OCI-LY1 (cell line): ENCODE data around the gene RCE1.

Experiments used
- H2AFZ ChIP-seq: fragments of 200-600 bp; sonication (generic), shearing (Covaris generic); 2 replicates; pipeline ENCODE4 v1.6.0; 2014; ENCODE audit warnings: antibody characterized with exemption, mild to moderate bottlenecking, low read length
- H3F3A ChIP-seq: fragments of 200-600 bp; sonication (generic), shearing (Covaris generic); 2 replicates; pipeline ENCODE4 v1.6.0; 2014; ENCODE audit warnings: mild to moderate bottlenecking, antibody characterized with exemption, low read length, moderate library complexity; ENCODE audit not compliant: insufficient read depth
- H3K27ac ChIP-seq: fragments of 200-600 bp; sonication (generic); 2 replicates; pipeline ENCODE4 v1.5.1; 2014; ENCODE audit warnings: low read length, mixed run types, mild to moderate bottlenecking, low read depth; ENCODE audit not compliant: poor library complexity, severe bottlenecking
- H3K27me3 ChIP-seq: fragments of 200-600 bp; sonication (generic); 2 replicates; pipeline ENCODE4 v1.6.0; 2014; ENCODE audit warnings: antibody characterized with exemption, mild to moderate bottlenecking, low read length, moderate library complexity; ENCODE audit not compliant: insufficient read depth
- H3K36me3 ChIP-seq: fragments of 200-600 bp; sonication (generic); 2 replicates; pipeline ENCODE4 v1.6.1; 2014; ENCODE audit warnings: mild to moderate bottlenecking, antibody characterized with exemption, low read length, moderate library complexity, mixed read lengths; ENCODE audit not compliant: insufficient read depth
- H3K4me1 ChIP-seq: fragments of 200-600 bp; sonication (generic); 2 replicates; pipeline ENCODE4 v1.5.1; 2014; ENCODE audit warnings: mild to moderate bottlenecking, low read length, moderate library complexity; ENCODE audit not compliant: insufficient read depth, severe bottlenecking
- H3K4me2 ChIP-seq: fragments of 200-600 bp; sonication (generic), shearing (Covaris generic); 2 replicates; pipeline ENCODE4 v1.6.1; 2014; ENCODE audit warnings: low read length
- H3K4me3 ChIP-seq: fragments of 200-600 bp; sonication (generic); 2 replicates; pipeline ENCODE4 v1.5.1; 2014; ENCODE audit warnings: low read length, low read depth, mild to moderate bottlenecking, mixed read lengths; ENCODE audit not compliant: poor library complexity, severe bottlenecking
- H3K79me2 ChIP-seq: fragments of 200-600 bp; shearing (Covaris generic); 2 replicates; pipeline ENCODE4 v1.6.1; 2016; ENCODE audit warnings: mixed run types, low read length, mixed read lengths; ENCODE audit not compliant: insufficient read depth
- H3K9ac ChIP-seq: fragments of 200-600 bp; sonication (generic), shearing (Covaris generic); 2 replicates; pipeline ENCODE4 v1.6.1; 2014; ENCODE audit warnings: mild to moderate bottlenecking, low read length, mixed read lengths
- H3K9me2 ChIP-seq: fragments of 200-600 bp; sonication (generic), shearing (Covaris generic); 2 replicates; pipeline ENCODE4 v1.6.1; 2014; ENCODE audit warnings: low read depth, mild to moderate bottlenecking, low read length, mixed read lengths
- H3K9me3 ChIP-seq: fragments of 200-600 bp; shearing (Covaris generic); 2 replicates; pipeline ENCODE4 v1.6.1; 2014; ENCODE audit warnings: low read length, mixed read lengths
- H4K20me1 ChIP-seq: fragments of 200-600 bp; sonication (generic), shearing (Covaris generic); 2 replicates; pipeline ENCODE4 v1.6.0; 2016; ENCODE audit warnings: mild to moderate bottlenecking, low read length; ENCODE audit not compliant: insufficient read depth
- EZH2 ChIP-seq: fragments of 200-600 bp; sonication (generic), shearing (Covaris generic); IDR thresholded peaks from 2 replicates; pipeline ENCODE4 v1.8.0; 2017; ENCODE audit warnings: borderline replicate concordance, mixed run types, mild to moderate bottlenecking, antibody characterized with exemption, low read length, moderate library complexity, mixed read lengths
- TF ChIP-seq, protein P1 (sequence below): fragments of 200-600 bp; sonication (generic), shearing (Covaris generic); IDR thresholded peaks from 2 replicates; pipeline ENCODE4 v1.5.1; 2017; ENCODE audit warnings: mild to moderate bottlenecking, antibody characterized with exemption, low read length, moderate library complexity, mixed read lengths

The RCE1 gene

GRCh38 chr11:66853242-66854229 is 10.3 kb downstream of the RCE1 start:
- no peak overlapping the region for H3K9ac ChIP-seq
- no peaks in the 10 kb centered on the region for H4K20me1 ChIP-seq
- H3K36me3 ChIP-seq, result peaks cover 6% of the 10 kb centered on the region; the same call in 1 of the 2 replicates
- TF ChIP-seq, protein P1, sequence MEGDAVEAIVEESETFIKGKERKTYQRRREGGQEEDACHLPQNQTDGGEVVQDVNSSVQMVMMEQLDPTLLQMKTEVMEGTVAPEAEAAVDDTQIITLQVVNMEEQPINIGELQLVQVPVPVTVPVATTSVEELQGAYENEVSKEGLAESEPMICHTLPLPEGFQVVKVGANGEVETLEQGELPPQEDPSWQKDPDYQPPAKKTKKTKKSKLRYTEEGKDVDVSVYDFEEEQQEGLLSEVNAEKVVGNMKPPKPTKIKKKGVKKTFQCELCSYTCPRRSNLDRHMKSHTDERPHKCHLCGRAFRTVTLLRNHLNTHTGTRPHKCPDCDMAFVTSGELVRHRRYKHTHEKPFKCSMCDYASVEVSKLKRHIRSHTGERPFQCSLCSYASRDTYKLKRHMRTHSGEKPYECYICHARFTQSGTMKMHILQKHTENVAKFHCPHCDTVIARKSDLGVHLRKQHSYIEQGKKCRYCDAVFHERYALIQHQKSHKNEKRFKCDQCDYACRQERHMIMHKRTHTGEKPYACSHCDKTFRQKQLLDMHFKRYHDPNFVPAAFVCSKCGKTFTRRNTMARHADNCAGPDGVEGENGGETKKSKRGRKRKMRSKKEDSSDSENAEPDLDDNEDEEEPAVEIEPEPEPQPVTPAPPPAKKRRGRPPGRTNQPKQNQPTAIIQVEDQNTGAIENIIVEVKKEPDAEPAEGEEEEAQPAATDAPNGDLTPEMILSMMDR, result no peak
- no peak for TF ChIP-seq EZH2
- no peak overlapping the region for H3K4me3 ChIP-seq
- H3K9me3 ChIP-seq, result no peaks in the 10 kb centered on the region
- H3K9me2 ChIP-seq, result no peaks in the 10 kb centered on the region
- H3K27ac ChIP-seq, result no peak overlapping the region
- H3K4me1 ChIP-seq, result peaks cover 20% of the 10 kb centered on the region
- no peak overlapping the region for H2AFZ ChIP-seq
- H3K79me2 ChIP-seq, result no peaks in the 10 kb centered on the region
- 0 out of 2 replicates have a peak, but pooled peaks cover 7% of the 10 kb centered on the region for H3K27me3 ChIP-seq
- no peak overlapping the region for H3K4me2 ChIP-seq
- no peaks in the 10 kb centered on the region for H3F3A ChIP-seq

GRCh38 chr11:66854231-66854661 is 11.0 kb downstream of the RCE1 start:
- H3K9ac ChIP-seq, result no peak overlapping the region
- no peak overlapping the region for H3K4me2 ChIP-seq

DNA sequence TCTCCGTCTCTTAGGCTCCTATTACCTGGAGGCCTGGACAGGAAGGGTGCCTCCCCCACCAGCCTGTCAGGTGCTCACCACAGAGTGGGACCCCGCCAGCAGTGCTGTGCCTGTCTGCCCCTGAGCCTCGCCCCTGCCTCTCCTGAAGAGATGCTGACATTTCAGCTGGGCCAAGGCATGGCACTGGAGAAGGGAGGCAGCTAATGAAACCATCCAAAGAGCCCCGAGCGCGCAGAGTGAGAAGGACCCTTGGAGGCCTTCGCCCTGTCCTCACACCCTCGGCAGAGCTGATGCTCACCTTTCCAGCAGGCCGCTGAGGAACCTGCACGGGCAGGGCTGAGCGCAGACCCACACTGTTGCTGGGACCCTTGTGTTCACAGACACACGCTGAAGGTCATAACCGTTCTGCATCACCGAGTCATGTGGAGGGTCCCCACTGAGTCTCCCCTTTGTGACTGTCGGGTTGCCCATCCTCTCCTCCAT is 11.5 kb downstream of the RCE1 start:
- H3K27ac ChIP-seq, result no peak overlapping the region
- H3F3A ChIP-seq, result no peaks in the 10 kb centered on the region
- no peaks in the 10 kb centered on the region for H3K9me3 ChIP-seq
- TF ChIP-seq, protein P1, result no peak
- TF ChIP-seq EZH2, result no peak
- H3K79me2 ChIP-seq, result no peaks in the 10 kb centered on the region
- H3K4me3 ChIP-seq, result no peak overlapping the region
- 0 out of 2 replicates have a peak, but pooled peaks cover 7% of the 10 kb centered on the region for H3K27me3 ChIP-seq
- peaks cover 20% of the 10 kb centered on the region for H3K4me1 ChIP-seq
- no peaks in the 10 kb centered on the region for H3K36me3 ChIP-seq
- no peaks in the 10 kb centered on the region for H4K20me1 ChIP-seq
- no peak overlapping the region for H3K9ac ChIP-seq
- H2AFZ ChIP-seq, result no peak overlapping the region
- no peak overlapping the region for H3K4me2 ChIP-seq
- H3K9me2 ChIP-seq, result no peaks in the 10 kb centered on the region

More at GRCh38 chr11:66854231-66854661, 11.0 kb downstream of the RCE1 start:
- no peak for TF ChIP-seq EZH2
- TF ChIP-seq, protein P1, result no peak
- H3K27ac ChIP-seq, result no peak overlapping the region
- H3K27me3 ChIP-seq, result 0 out of 2 replicates have a peak, but pooled peaks cover 7% of the 10 kb centered on the region
- no peaks in the 10 kb centered on the region for H3K36me3 ChIP-seq
- no peaks in the 10 kb centered on the region for H4K20me1 ChIP-seq
- H3F3A ChIP-seq, result no peaks in the 10 kb centered on the region
- peaks cover 20% of the 10 kb centered on the region for H3K4me1 ChIP-seq
- H3K4me3 ChIP-seq, result no peak overlapping the region
- no peak overlapping the region for H2AFZ ChIP-seq
- no peaks in the 10 kb centered on the region for H3K9me2 ChIP-seq
- H3K79me2 ChIP-seq, result no peaks in the 10 kb centered on the region
- no peaks in the 10 kb centered on the region for H3K9me3 ChIP-seq
